Loucy (cell line): Measurements from ENCODE around the gene BTRC.

ENCODE experiments used
- H2AFZ ChIP-seq: fragments of 200-600 bp; sonication (generic); 2 replicates; pipeline ENCODE4 v1.6.0; 2016; ENCODE audit warnings: antibody characterized with exemption, mild to moderate bottlenecking, low read length, moderate library complexity
- H3F3A ChIP-seq: fragments of 200-600 bp; 2 replicates; pipeline ENCODE4 v1.6.0; 2016; ENCODE audit warnings: antibody characterized with exemption, low read depth, mild to moderate bottlenecking
- H3K27me3 ChIP-seq: fragments of 200-600 bp; sonication (generic); 2 replicates; pipeline ENCODE4 v1.6.1; 2014; ENCODE audit warnings: low read length, mild to moderate bottlenecking; ENCODE audit not compliant: insufficient read depth, poor library complexity, severe bottlenecking
- H3K36me3 ChIP-seq: fragments of 200-600 bp; sonication (generic); 2 replicates; pipeline ENCODE4 v1.6.1; 2016; ENCODE audit warnings: low read length; ENCODE audit not compliant: insufficient read depth
- H3K4me1 ChIP-seq: fragments of 200-600 bp; sonication (generic); 2 replicates; pipeline ENCODE4 v1.5.1; 2014; ENCODE audit warnings: low read length, mild to moderate bottlenecking; ENCODE audit not compliant: insufficient read depth, poor library complexity, severe bottlenecking
- H3K4me2 ChIP-seq: fragments of 200-600 bp; sonication (generic); 2 replicates; pipeline ENCODE4 v1.6.0; 2014; ENCODE audit warnings: antibody characterized with exemption, low read length, low read depth, mild to moderate bottlenecking; ENCODE audit not compliant: poor library complexity, severe bottlenecking
- H3K4me3 ChIP-seq: fragments of 200-600 bp; sonication (generic); 2 replicates; pipeline ENCODE4 v1.5.1; 2014; ENCODE audit warnings: low read length, mild to moderate bottlenecking, mixed read lengths; ENCODE audit not compliant: poor library complexity, severe bottlenecking
- H3K79me2 ChIP-seq: fragments of 200-600 bp; sonication (generic); 2 replicates; pipeline ENCODE4 v1.6.1; 2014; ENCODE audit warnings: low read length; ENCODE audit not compliant: insufficient read depth
- H3K9ac ChIP-seq: fragments of 200-600 bp; sonication (generic); 2 replicates; pipeline ENCODE4 v1.6.0; 2014; ENCODE audit warnings: mild to moderate bottlenecking, low read depth, low read length, moderate library complexity; ENCODE audit not compliant: poor library complexity, severe bottlenecking
- H3K9me2 ChIP-seq: fragments of 200-600 bp; sonication (generic); replicated peaks from 2 replicates; pipeline ENCODE4 v1.6.1; 2016; ENCODE audit warnings: low read depth, low read length, mixed read lengths
- H3K9me3 ChIP-seq: fragments of 200-600 bp; sonication (generic); 2 replicates; pipeline ENCODE4 v1.6.1; 2014; ENCODE audit warnings: mild to moderate bottlenecking, antibody characterized with exemption, low read length, low read depth; ENCODE audit not compliant: insufficient read depth
- H4K20me1 ChIP-seq: fragments of 200-600 bp; sonication (generic); 2 replicates; pipeline ENCODE4 v1.6.0; 2014; ENCODE audit warnings: antibody characterized with exemption, low read length, mild to moderate bottlenecking; ENCODE audit not compliant: insufficient read depth, poor library complexity, severe bottlenecking
- CTCF ChIP-seq: fragments of 200-600 bp; sonication (generic); conservative IDR thresholded peaks from 2 replicates; pipeline ENCODE4 v1.5.1; 2014; ENCODE audit warnings: mild to moderate bottlenecking, antibody characterized with exemption, low read length
- EZH2phosphoT487 ChIP-seq: fragments of 200-600 bp; IDR thresholded peaks from 2 replicates; pipeline ENCODE4 v1.6.1; 2018; ENCODE audit warnings: antibody characterized with exemption, mild to moderate bottlenecking, moderate library complexity, borderline replicate concordance

BTRC gene

DNA sequence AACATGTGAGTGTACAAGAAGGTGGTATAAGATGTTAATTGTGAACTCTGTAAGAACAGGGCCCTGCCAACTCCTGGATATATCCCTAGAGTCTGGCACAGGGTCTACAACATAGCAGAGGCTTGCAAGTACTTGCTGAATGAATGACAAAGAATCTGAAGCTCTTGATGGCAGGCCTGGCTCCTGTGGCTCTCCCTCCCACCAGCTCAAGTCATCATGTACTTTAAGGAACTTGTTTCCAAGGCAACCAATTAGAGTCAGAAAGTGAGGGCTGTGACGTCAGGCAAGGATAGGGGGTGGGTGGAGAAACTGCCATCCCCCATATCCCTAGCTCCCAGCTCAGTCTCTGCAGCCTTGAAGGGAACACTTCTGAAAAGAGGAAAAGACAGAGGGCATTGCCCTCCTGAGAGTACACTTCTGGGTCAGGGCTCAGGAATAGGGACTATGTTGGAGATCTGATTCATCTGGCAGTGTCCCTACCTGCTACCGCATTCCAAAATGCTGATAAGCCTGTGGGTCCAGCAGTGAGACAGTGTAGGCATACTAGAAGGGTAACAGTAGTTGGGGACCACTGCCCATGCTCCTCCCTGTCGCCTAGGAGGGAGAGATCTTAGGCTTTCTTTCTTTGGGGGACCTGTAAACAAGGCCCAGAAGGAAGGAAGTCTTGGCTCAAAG is 34.6 kb upstream of the BTRC start:
- no peaks in the 10 kb centered on the region for H3K36me3 ChIP-seq
- no peak overlapping the region for H2AFZ ChIP-seq
- H3K9me3 ChIP-seq, result no peaks in the 10 kb centered on the region
- no peaks in the 10 kb centered on the region for H3F3A ChIP-seq
- no peaks in the 10 kb centered on the region for H4K20me1 ChIP-seq
- no peak overlapping the region for H3K4me2 ChIP-seq
- TF ChIP-seq EZH2phosphoT487, result no peak
- TF ChIP-seq CTCF, result no peak
- no peak overlapping the region for H3K9ac ChIP-seq
- no peaks in the 10 kb centered on the region for H3K79me2 ChIP-seq
- no peaks in the 10 kb centered on the region for H3K4me1 ChIP-seq
- no peaks in the 10 kb centered on the region for H3K9me2 ChIP-seq
- H3K4me3 ChIP-seq, result no peak overlapping the region
- no peaks in the 10 kb centered on the region for H3K27me3 ChIP-seq

GRCh38 chr10:101321073-101321472 is 32.9 kb upstream of the BTRC start:
- Histone ChIP-seq H3K9ac (no peak overlapping the region), H3K9me2 (no peaks in the 10 kb centered on the region), H3K4me2 (no peak overlapping the region), H4K20me1 (no peaks in the 10 kb centered on the region), H3K4me3 (no peak overlapping the region), H3K79me2 (no peaks in the 10 kb centered on the region), H2AFZ (no peak overlapping the region), H3F3A (no peaks in the 10 kb centered on the region), H3K4me1 (no peaks in the 10 kb centered on the region), H3K9me3 (no peaks in the 10 kb centered on the region), H3K27me3 (no peaks in the 10 kb centered on the region), H3K36me3 (no peaks in the 10 kb centered on the region)
- no peak for TF ChIP-seq CTCF
- TF ChIP-seq EZH2phosphoT487, result no peak

GRCh38 chr10:101322266-101323108 is 31.5 kb upstream of the BTRC start:
- Histone ChIP-seq H3K4me2 (no peak overlapping the region), H3K9ac (no peak overlapping the region), H3K4me1 (no peaks in the 10 kb centered on the region), H3F3A (no peaks in the 10 kb centered on the region), H3K27me3 (no peaks in the 10 kb centered on the region), H3K36me3 (no peaks in the 10 kb centered on the region), H3K9me2 (no peaks in the 10 kb centered on the region), H4K20me1 (no peaks in the 10 kb centered on the region), H3K4me3 (no peak overlapping the region), H3K79me2 (no peaks in the 10 kb centered on the region), H3K9me3 (no peaks in the 10 kb centered on the region), H2AFZ (no peak overlapping the region)
- no peak for TF ChIP-seq EZH2phosphoT487
- TF ChIP-seq CTCF, result no peak
